B cell (primary cell): ENCODE results near the gene RNF220. TPM values are rescaled to one million over a fixed set of nuclear protein-coding genes. Genes with fewer than 3 reads are reported as not detected.

Experiments used
- ATAC-seq: fragments of 200-7000 bp; cut with Tn5 transposase; one replicate; pipeline ENCODE4 v1.10.0; 2021; ENCODE audit warnings: low read depth, mild to moderate bottlenecking, moderate number of reproducible peaks, moderate library complexity
- CTCF ChIA-PET: fragments of 350-600 bp; sonication (Branson Sonifier 250); formaldehyde crosslinking; loops from one replicate; lab custom pipeline; 2021; ENCODE audit warnings: antibody characterized with exemption, inconsistent platforms; lab: Charles Lee
- POLR2A ChIA-PET: fragments of 350-600 bp; sonication (Branson Sonifier 250); formaldehyde crosslinking; loops from one replicate; lab custom pipeline; 2021; ENCODE audit warnings: antibody characterized with exemption; lab: Charles Lee
- DNase-seq: peaks from one replicate; pipeline ENCODE4 v3.0.0; 2013
- H2AFZ ChIP-seq: 2 replicates; pipeline ENCODE4 v1.6.1; 2012; ENCODE audit warnings: mild to moderate bottlenecking, low read depth, low read length; ENCODE audit not compliant: insufficient read depth, poor library complexity, severe bottlenecking
- H3K27ac ChIP-seq, 2 donors: 1 replicate in 1 of 2; 2 replicates in 1 of 2; pipeline ENCODE4 v1.5.1; 2012 to 2013; ENCODE audit warnings: low read length in 2 of 2, mild to moderate bottlenecking in 2 of 2, moderate library complexity in 1 of 2
- H3K27me3 ChIP-seq, 4 experiments: fragments of 200-600 bp in 1 of 4; sonication (generic) in 1 of 4; replicated peaks in 1 of 4; 1 replicate in 2 of 4; 2 replicates in 2 of 4; pipeline versions ENCODE4 v1.6.1 to v1.7.0; 2013 to 2016; ENCODE audit warnings: low read length in 3 of 4, mild to moderate bottlenecking in 2 of 4, mixed read lengths in 1 of 4, moderate library complexity in 1 of 4; ENCODE audit not compliant: insufficient read depth in 4 of 4, control insufficient read depth in 3 of 4; ENCODE audit errors: control extremely low read depth in 1 of 4
- H3K36me3 ChIP-seq, 2 experiments: replicated peaks in 1 of 2; 1 replicate in 1 of 2; 2 replicates in 1 of 2; pipeline versions ENCODE4 v1.6.1 to v1.7.1; 2013; ENCODE audit warnings: low read length in 1 of 2; ENCODE audit not compliant: insufficient read depth in 2 of 2, control insufficient read depth in 1 of 2; ENCODE audit errors: control extremely low read depth in 1 of 2, extremely low read depth in 1 of 2
- H3K4me1 ChIP-seq, 2 donors: fragments of 200-600 bp in 1 of 2; sonication (generic) in 1 of 2; 1 replicate in 1 of 2; 2 replicates in 1 of 2; pipeline versions ENCODE4 v1.5.1 to v1.6.1; 2013 to 2017; ENCODE audit warnings: low read length in 2 of 2; ENCODE audit not compliant: control insufficient read depth in 2 of 2, insufficient read depth in 2 of 2
- H3K4me2 ChIP-seq: replicated peaks from 2 replicates; pipeline ENCODE3; 2012; ENCODE audit warnings: mild to moderate bottlenecking, low read depth, low read length; ENCODE audit not compliant: poor library complexity, severe bottlenecking
- H3K4me3 ChIP-seq, 5 experiments: fragments of 200-600 bp in 1 of 5; sonication (generic) in 1 of 5; 1 replicate in 3 of 5; 2 replicates in 2 of 5; pipeline versions ENCODE4 v1.5.1 to v1.7.0; 2011 to 2016; ENCODE audit warnings: low read length in 4 of 5, mild to moderate bottlenecking in 4 of 5, low read depth in 2 of 5, control low read depth in 1 of 5, moderate library complexity in 1 of 5; ENCODE audit not compliant: insufficient read depth in 1 of 5; ENCODE audit errors: control extremely low read depth in 1 of 5, extremely low read depth in 1 of 5
- H3K79me2 ChIP-seq: fragments of 200-600 bp; sonication (generic); one replicate; pipeline ENCODE4 v1.6.0; 2016; ENCODE audit warnings: low read length; ENCODE audit not compliant: control insufficient read depth, insufficient read depth
- H3K9ac ChIP-seq: fragments of 200-600 bp; sonication (generic); 2 replicates; pipeline ENCODE4 v1.6.1; 2017; ENCODE audit warnings: mild to moderate bottlenecking, low read length, moderate library complexity
- H3K9me3 ChIP-seq, 3 donors: one replicate each; pipeline versions ENCODE4 v1.6.1 to v1.7.1; 2013; ENCODE audit warnings: low read length in 2 of 3; ENCODE audit not compliant: control insufficient read depth in 2 of 3, insufficient read depth in 1 of 3; ENCODE audit errors: control extremely low read depth in 1 of 3
- H4K20me1 ChIP-seq: 2 replicates; pipeline ENCODE4 v1.6.0; 2012; ENCODE audit warnings: mild to moderate bottlenecking, low read length; ENCODE audit not compliant: insufficient read depth, control insufficient read depth, poor library complexity, severe bottlenecking
- H3K27ac Mint-ChIP-seq: one replicate; pipeline ENCODE4 v1.8.0; 2021; ENCODE audit warnings: mixed read lengths
- H3K27me3 Mint-ChIP-seq: one replicate; pipeline ENCODE4 v1.8.0; 2021; ENCODE audit warnings: mixed read lengths
- H3K4me1 Mint-ChIP-seq: one replicate; pipeline ENCODE4 v1.8.0; 2021; ENCODE audit warnings: mixed read lengths
- H3K4me3 Mint-ChIP-seq: one replicate; pipeline ENCODE4 v1.8.0; 2021; ENCODE audit warnings: mixed read lengths
- H3K9me3 Mint-ChIP-seq: one replicate; pipeline ENCODE4 v1.8.0; 2022; ENCODE audit warnings: mixed read lengths; ENCODE audit not compliant: insufficient read depth
- CTCF ChIP-seq: fragments of 200-600 bp; IDR thresholded peaks from one replicate; pipeline ENCODE4 v1.8.0; 2022; ENCODE audit warnings: antibody characterized with exemption, mild to moderate bottlenecking
- EZH2 ChIP-seq: IDR thresholded peaks from 2 replicates; pipeline ENCODE4 v1.6.1; 2012; ENCODE audit warnings: borderline replicate concordance, low read depth, mild to moderate bottlenecking, moderate library complexity, low read length; ENCODE audit not compliant: insufficient read depth, poor library complexity, severe bottlenecking
- WGBS: methylation state at CpG from one replicate; pipeline ENCODE4 v1.1.5; 2013; ENCODE audit warnings: missing lambda C conversion rate; ENCODE audit not compliant: insufficient coverage; 5-methylcytosine and 5-hydroxymethylcytosine counted together
- intact Hi-C: fragments of 100-400 bp; cut with micrococcal nuclease; formaldehyde crosslinking; loops from one replicate; pipeline ENCODE4 v1.10.0; 2022
- polyA plus RNA-seq: library from polyadenylated mRNA; depleted of rRNA; stranded (reverse); fragments of >200 nt; gene quantifications from 2 replicates; pipeline ENCODE4 v1.2.3, GENCODE V29; 2012
- total RNA-seq, 2 donors: library from RNA; stranded (reverse); fragments of 120-200 nt in 1 of 2; gene quantifications; 1 replicate in 1 of 2; 2 replicates in 1 of 2; pipeline versions ENCODE4 v1.2.3 to v1.2.4, GENCODE V29; 2013 to 2022

RNF220 gene
- total and polyA plus RNA-seq, 2 donors (not counting 1 experiment from before 2014, with no cell fraction given) = 115 to 141 TPM

- ATAC-seq = no peak
- Mint-ChIP-seq H3K4me3 (no peak overlapping the region), H3K9me3 (no peaks in the 10 kb centered on the region), H3K27ac (no peak overlapping the region), H3K27me3 (no peaks in the 10 kb centered on the region), H3K4me1 (peaks cover 7% of the 10 kb centered on the region)
- CTCF ChIA-PET = interaction anchor here (0.8 to 1.2 kb wide), 2 partner anchors 12 to 280 kb away, joined by 3 to 4 read pairs; no protein-coding TSS in a partner anchor
- no peak overlapping the region for H3K4me2 ChIP-seq
- no peaks in the 10 kb centered on the region for H3K9me3 ChIP-seq
- H3K4me1 ChIP-seq = peaks cover 3% of the 10 kb centered on the region in 2 donors
- WGBS = 93% methylated on average over 2 of the region's 4 CpGs
- no peak overlapping the region for H3K9ac ChIP-seq
- H3K36me3 ChIP-seq = no peaks in the 10 kb centered on the region
- no peak for DNase-seq
- no peaks in the 10 kb centered on the region for H3K27me3 ChIP-seq
- no peak overlapping the region for H3K4me3 ChIP-seq
- POLR2A ChIA-PET = no interaction called here
- intact Hi-C loops = no loop called here
- no peak overlapping the region for H3K27ac ChIP-seq
- H2AFZ ChIP-seq = no peak overlapping the region
- peaks cover 4% of the 10 kb centered on the region for H3K79me2 ChIP-seq
- H4K20me1 ChIP-seq = no peaks in the 10 kb centered on the region
- TF ChIP-seq EZH2 = no peak
- TF ChIP-seq CTCF = no peak
Observed at GRCh38 chr1:44659566-44659965, 254.5 kb downstream of the RNF220 start.

GRCh38 chr1:44660176-44660575 is 255.1 kb downstream of the RNF220 start:
- WGBS = 92% methylated on average over 9 of the region's 9 CpGs
- H3K79me2 ChIP-seq = peaks cover 4% of the 10 kb centered on the region
- Mint-ChIP-seq H3K4me1 (peaks cover 13% of the 10 kb centered on the region), H3K9me3 (no peaks in the 10 kb centered on the region), H3K27ac (no peak overlapping the region), H3K27me3 (no peaks in the 10 kb centered on the region), H3K4me3 (no peak overlapping the region)
- H3K4me2 ChIP-seq = no peak overlapping the region
- DNase-seq (no peak), ATAC-seq (no peak)
- no peaks in the 10 kb centered on the region for H3K9me3 ChIP-seq
- intact Hi-C loops = no loop called here
- ChIA-PET POLR2A (no interaction called here), CTCF (no interaction called here)
- H3K4me3 ChIP-seq = no peak overlapping the region
- H3K9ac ChIP-seq = no peak overlapping the region
- H3K36me3 ChIP-seq = no peaks in the 10 kb centered on the region
- H3K27me3 ChIP-seq = no peaks in the 10 kb centered on the region
- TF ChIP-seq CTCF (no peak), EZH2 (no peak)
- H3K27ac ChIP-seq = no peak overlapping the region
- no peaks in the 10 kb centered on the region for H4K20me1 ChIP-seq
- no peak overlapping the region for H2AFZ ChIP-seq
- H3K4me1 ChIP-seq = peaks cover 9% of the 10 kb centered on the region in 2 donors
